Dermis blood vessel endothelial cell (primary cell): ENCODE data around the gene SPDEF. TPM values are rescaled to one million over a fixed set of nuclear protein-coding genes. Genes with fewer than 3 reads are reported as not detected.

Experiments used
- DNase-seq: peaks from one replicate; pipeline ENCODE4 v3.0.0; 2010
- total RNA-seq: library from RNA; depleted of rRNA; stranded (reverse); fragments of >200 nt; gene quantifications from 2 replicates; pipeline ENCODE4 v1.2.3, GENCODE V29; 2014

The SPDEF gene
- total RNA-seq, 1 donor from 2014 or later, result under 0.01 TPM

GRCh38 chr6:34526992-34527728, 29.0 kb downstream of the SPDEF start:
- DNase-seq, result peak; percentile 95

GRCh38 chr6:34526241-34526972, 29.7 kb downstream of the SPDEF start:
- peak; percentile 6 for DNase-seq

- no peak for DNase-seq
Observed at GRCh38 chr6:34525431-34526175, 30.5 kb downstream of the SPDEF start.

DNA sequence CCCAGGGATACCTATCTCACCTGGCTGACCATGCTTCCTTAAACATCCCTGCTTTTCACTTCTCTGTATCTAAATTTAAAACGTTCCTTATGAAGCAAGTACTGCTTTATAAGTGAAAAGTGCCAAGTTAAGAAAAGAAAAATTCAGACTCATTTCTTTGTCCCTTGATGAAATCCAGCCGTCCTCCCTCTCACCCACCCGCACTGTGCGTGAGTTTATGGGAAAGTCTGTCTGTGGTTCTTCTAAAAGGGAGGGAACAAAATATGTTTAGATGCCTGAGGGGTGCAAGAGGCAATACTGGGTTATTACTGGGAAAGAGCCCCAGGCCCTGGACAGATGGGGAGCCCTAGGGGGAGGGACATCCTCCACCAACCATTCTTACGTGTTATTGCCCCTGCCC, 31.2 kb downstream of the SPDEF start:
- no peak for DNase-seq

DNA sequence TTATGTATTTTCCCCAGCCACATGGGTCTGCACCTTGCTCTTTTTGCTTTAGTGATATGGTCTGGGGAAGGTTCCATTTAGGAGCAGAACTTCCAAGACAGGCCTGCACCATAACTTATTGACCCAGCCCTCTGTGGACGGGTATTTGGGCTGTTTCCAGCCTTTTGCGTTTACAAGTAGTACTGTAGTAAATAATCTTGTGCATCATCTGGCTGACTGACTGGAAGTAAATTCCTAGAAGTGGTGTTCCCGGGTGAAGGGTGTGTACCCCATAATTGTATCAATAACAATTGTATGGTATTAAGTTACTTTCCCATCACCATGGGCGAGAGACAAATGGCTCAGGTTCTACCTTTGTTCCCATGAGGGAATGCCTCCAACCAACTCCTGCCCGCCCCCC, 31.6 kb downstream of the SPDEF start:
- no peak for DNase-seq

- DNase-seq, result no peak
Observed at GRCh38 chr6:34523441-34524206, 32.5 kb downstream of the SPDEF start.

- DNase-seq, result no peak
Observed at GRCh38 chr6:34522761-34523160, 33.4 kb downstream of the SPDEF start.

DNA sequence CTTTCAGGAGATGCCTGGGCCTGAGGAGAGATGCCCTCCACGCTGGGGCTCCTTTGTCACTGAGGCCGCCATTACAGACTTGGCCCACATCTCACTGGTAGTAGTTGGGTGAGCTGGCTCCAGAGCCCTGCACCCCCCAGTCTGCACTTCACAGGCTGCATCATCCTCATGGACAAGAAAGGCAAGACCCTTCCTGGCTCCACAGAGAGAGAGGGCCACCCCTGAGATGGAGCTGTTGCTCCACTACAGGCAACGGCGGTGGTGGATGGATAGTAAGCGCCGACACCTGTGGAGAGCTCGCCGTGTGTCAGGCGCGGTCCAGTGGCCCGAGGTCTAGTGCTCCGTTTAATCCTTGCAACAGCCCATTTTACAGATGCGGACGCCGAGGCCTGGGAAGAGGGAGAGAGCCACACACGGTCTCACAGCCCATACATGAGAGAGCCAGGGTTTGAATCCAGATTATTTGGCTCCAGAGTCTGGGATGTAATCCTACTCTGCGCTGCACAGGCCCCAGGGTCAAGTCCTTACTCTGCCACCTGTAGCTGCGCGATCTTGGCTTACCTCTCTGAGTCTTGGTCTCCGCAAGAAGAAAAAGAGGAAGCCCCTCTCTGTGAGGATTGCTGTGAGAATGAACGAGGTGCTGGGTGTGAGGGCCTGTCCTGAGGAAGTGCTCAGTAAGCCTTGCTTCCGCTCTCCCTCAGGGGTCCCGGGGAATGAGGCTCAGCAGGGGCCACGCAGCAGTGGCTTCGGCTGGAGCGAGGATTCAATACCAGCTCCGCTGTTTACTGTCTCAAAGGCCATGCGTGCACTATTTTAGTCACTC, 34.5 kb downstream of the SPDEF start:
- no peak for DNase-seq

GRCh38 chr6:34520645-34521462, 35.3 kb downstream of the SPDEF start:
- DNase-seq, result no peak

DNA sequence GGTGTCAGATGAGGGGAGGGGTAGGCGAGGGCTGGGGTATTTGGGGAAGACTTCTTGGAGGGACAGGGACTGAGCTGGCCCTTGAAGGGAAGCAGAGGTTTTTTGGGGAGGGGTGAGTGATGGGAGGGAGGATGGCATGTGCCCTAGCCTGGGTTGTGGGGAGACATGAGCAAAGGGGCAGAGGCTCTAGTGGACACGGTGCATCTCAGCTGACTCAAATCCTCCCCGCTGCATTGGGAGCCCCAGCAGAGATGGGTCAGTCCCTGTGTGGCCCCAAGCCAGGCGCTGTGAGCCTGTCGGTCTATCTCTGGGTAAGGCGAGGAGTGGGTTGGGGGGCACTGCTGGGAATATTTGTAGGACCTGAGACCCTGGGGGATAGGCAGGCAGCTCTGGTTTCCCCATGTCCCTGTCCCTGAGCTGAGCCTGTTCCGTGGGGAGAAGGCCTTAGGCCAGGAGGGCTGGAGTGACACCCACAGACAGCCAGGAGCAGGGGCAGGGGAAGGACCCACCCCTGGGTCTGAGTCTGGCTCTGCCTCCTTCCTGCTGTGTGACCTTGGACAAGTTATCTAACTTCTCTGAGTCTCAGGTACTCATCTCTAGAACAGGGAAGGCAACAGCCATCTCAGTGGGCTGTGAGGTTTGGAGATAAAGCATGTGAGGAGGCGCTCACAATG, 36.0 kb downstream of the SPDEF start:
- DNase-seq, result no peak

DNA sequence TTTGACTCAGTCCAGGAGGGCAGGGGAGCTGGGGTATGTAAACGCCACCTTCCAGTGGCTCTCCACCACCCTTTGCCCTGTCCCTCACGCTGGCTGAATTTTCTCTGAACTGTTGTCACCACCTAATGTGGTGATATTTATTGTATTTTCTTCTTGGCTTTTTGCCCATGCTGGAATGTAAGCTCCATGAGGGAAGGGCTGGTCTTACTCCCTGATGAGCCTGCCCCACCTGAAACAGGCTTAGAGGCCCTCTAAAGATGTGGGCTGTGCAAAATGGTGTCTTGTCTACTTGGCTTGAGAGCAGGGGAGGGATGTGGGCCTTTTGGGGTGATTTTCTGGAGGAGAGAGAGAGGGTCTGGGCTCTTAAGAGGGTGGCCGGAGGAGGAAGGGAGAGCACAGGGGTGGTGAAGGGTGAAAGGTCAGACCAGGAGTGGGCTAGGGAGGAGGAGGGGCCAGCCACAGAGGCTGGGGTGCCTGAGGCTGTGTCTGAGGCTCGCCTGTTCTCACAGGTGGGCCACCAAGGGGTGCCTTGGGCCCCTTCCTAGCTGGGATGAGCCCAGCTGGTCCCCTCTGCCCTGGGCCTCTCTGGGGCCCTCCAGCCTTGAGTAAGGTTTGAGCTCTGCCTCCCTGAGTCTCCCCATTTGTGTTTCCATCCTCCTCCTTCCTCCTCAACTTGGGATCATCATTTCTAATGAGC, 37.3 kb downstream of the SPDEF start:
- no peak for DNase-seq

- DNase-seq, result no peak
Observed at GRCh38 chr6:34517966-34518365, 38.2 kb downstream of the SPDEF start.

- no peak for DNase-seq
Observed at GRCh38 chr6:34517461-34517881, 38.7 kb downstream of the SPDEF start.

DNA sequence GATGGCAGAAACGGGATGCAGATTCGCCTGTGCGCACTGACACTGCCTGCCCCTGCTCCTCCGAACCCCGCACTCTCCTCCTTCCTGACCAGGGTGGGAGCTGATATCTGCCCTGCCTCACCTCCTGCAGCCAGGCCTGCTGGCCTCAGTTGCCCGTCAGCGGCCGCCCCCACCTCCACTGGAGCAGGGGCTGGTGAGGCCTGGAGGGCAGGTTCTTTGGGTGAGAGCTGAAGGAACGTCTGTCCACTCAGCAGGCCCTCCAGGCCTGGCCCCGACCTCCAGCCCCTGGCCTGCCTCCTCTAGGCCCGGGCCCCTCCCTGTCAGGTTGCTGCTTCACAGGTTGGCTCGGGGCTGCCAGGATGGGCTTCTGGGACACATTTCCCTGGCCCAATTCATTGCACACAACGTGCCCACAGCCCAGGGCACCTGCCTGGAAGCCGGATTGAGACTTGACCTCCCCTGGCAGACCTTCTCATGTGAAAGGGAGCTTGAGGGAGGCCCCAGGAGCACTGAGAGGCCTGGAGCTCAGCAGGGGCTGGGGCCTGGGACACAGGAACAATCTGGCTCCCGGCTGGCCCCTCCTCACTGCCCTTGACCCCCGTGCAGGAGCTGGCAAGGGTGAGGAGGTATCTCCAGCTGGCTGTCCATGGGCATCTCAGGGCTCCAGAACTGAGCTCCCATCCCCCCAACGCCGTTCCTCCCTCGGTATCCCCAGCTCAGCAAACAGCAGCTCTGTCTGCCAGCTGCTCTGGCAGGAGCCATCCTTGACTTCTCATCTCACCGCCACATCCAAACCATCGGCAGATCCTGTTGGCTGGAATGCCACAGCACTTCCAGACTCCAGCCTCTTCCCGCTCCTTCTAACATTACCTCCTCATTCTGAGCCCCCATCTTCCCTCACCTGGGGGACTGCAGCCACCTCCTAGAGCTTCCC, 39.5 kb downstream of the SPDEF start:
- no peak for DNase-seq

- no peak for DNase-seq
Observed at GRCh38 chr6:34515473-34516387, 40.4 kb downstream of the SPDEF start.

- DNase-seq, result peak; percentile 75
Observed at GRCh38 chr6:34514593-34515472, 41.3 kb downstream of the SPDEF start.
